Suprapubic skin (tissue), 4 donors: ENCODE measurements around the gene ATXN2. TPM values are rescaled to one million over a fixed set of nuclear protein-coding genes. Genes with fewer than 3 reads are reported as not detected.
"Not testable (repeated sequence)": the region's sequence is repeated elsewhere in the genome, so short reads cannot be mapped to it uniquely, and the experiment has no call there.

Source experiments
- DNase-seq, 2 donors: peaks; one replicate each; pipeline ENCODE4 v3.0.0-alpha.2; 2019; ENCODE audit warnings: low spot score in 2 of 2
- H3K27ac ChIP-seq: fragments of 200-600 bp; sonication (generic); one replicate; pipeline ENCODE4 v1.5.1; 2019
- H3K27me3 ChIP-seq: fragments of 200-600 bp; sonication (generic); one replicate; pipeline ENCODE4 v1.5.1; 2019
- H3K36me3 ChIP-seq: fragments of 200-600 bp; sonication (generic); one replicate; pipeline ENCODE4 v1.5.1; 2019
- H3K4me1 ChIP-seq: fragments of 200-600 bp; sonication (generic); one replicate; pipeline ENCODE4 v1.5.1; 2019
- H3K4me3 ChIP-seq: fragments of 200-600 bp; sonication (generic); one replicate; pipeline ENCODE4 v1.5.1; 2019; ENCODE audit warnings: mild to moderate bottlenecking
- H3K9me3 ChIP-seq: fragments of 200-600 bp; sonication (generic); one replicate; pipeline ENCODE4 v1.5.1; 2019
- EP300 ChIP-seq: sonication (generic); formaldehyde crosslinking; IDR thresholded peaks from one replicate; pipeline ENCODE4 v1.6.1; 2017; ENCODE audit warnings: antibody characterized with exemption
- POLR2A ChIP-seq, 2 donors: fragments of 450-650 bp; IDR thresholded peaks; one replicate each; pipeline ENCODE4 v1.6.1; 2017; ENCODE audit warnings: antibody characterized with exemption in 2 of 2, mild to moderate bottlenecking in 2 of 2, moderate library complexity in 2 of 2
- POLR2AphosphoS5 ChIP-seq, 3 donors: sonication (generic); formaldehyde crosslinking; IDR thresholded peaks; one replicate each; pipeline ENCODE4 v1.6.1; 2017; ENCODE audit warnings: antibody characterized with exemption in 3 of 3
- WGBS: methylation state at CpG from one replicate; pipeline ENCODE4 v1.1.5; 2018; 5-methylcytosine and 5-hydroxymethylcytosine counted together
- total RNA-seq, 4 donors: library from RNA; depleted of rRNA; stranded (reverse); fragments of >200 nt; gene quantifications; one replicate each; pipeline ENCODE4 v1.1.0, GENCODE V29; 2016
- TF ChIP-seq, protein P1 (sequence below), 2 donors: fragments of 200-600 bp in 1 of 2; fragments of 450-650 bp in 1 of 2; sonication (generic) in 1 of 2; IDR thresholded peaks; one replicate each; pipeline ENCODE4 v1.5.1; 2016 to 2019; ENCODE audit warnings: antibody characterized with exemption in 2 of 2, mild to moderate bottlenecking in 1 of 2, moderate library complexity in 1 of 2

ATXN2 gene
- total RNA-seq, 4 donors from 2014 or later, result 23.3 to 62.8 (median 35.8) TPM

DNA sequence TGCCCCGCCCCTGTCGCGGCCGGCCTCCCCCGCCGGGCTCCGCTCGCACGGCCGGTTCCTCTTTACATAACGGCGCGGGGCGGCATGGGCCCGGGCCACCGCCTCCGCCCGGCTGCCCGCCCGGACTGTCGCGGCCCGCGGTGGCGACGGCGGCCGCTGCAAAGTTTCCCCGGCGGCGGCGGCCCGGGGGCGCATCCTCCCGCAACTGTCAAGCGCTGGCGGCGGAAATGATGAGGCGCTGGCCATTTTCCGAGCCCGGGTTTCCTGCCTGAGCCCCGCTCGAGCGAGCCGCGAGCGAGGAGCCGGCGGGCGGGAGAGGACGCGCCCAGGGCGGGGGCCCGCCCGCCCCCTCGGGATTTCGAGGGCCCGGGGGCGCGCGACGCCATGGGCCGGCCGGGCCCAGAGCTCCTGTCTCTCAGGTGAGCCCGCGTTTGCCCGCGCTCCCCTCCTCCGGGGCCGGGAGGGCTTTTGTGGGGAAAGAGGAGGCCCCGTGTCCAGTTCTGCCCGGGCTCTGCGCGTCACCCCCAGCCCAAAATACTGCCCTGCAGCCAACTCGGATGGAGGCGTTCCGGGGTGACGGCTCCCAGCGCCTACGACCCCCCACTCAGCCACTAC, 193.1 kb downstream of the ATXN2 start, which contains the start of gene SH2B3:
Gene SH2B3, plus strand, starts transcription at position 65 of the 615 bp plus-strand sequence. CDS start 12,223 bp downstream, outside the sequence.
- Histone ChIP-seq H3K4me1 (peaks cover 74% of the 10 kb centered on the region), H3K9me3 (no peaks in the 10 kb centered on the region), H3K27ac (peak within 1 kb of the TSS; percentile 86), H3K4me3 (peak within 1 kb of the TSS; percentile 75), H3K27me3 (no peaks in the 10 kb centered on the region), H3K36me3 (no peaks in the 10 kb centered on the region)
- WGBS, result 1% methylated on average over 32 of the region's 80 CpGs
- DNase-seq, result peak in 1 of 2 donors; percentile 87
- TF ChIP-seq EP300 (no peak), POLR2A (IDR thresholded peaks at IDR 0.05) (peak in 1 of 2 donors; percentile 71)

DNA sequence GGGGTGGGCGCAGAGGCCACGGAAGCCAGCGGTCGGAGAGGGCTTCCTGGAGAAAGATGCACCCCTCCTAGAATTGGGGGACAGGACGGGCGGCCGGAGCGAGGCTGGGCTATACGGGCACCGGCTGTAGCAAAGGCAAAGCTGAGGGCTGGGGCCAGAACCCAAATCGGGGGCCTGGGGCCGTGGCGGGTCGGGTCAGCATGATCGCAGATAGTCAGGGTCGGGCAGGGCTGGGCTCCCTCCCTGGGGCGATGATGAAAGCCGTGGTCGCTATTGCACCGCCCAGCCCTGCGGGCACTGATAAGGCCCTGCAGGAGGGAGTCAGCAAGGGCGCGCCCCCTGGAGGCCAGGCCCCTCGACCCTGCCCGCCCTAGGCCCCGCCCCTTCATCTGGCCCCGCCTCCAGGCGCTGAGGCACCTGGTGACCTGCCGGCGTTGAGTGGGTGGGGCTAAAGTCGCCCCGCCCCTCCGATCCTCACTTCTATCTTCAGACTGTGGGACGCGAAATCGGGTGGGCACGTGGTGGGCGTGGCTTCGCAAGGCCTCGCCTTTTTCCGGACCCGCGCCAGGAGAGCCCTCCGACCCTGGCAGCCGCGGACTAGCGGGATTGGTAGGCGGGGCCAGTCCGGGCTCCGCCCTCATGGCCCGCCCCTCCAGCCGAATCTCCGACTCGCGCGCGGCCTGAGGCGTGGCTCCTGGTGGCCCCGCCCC, 193.8 kb downstream of the ATXN2 start:
- H3K4me3 ChIP-seq, result peak overlapping the region; percentile 75

DNA sequence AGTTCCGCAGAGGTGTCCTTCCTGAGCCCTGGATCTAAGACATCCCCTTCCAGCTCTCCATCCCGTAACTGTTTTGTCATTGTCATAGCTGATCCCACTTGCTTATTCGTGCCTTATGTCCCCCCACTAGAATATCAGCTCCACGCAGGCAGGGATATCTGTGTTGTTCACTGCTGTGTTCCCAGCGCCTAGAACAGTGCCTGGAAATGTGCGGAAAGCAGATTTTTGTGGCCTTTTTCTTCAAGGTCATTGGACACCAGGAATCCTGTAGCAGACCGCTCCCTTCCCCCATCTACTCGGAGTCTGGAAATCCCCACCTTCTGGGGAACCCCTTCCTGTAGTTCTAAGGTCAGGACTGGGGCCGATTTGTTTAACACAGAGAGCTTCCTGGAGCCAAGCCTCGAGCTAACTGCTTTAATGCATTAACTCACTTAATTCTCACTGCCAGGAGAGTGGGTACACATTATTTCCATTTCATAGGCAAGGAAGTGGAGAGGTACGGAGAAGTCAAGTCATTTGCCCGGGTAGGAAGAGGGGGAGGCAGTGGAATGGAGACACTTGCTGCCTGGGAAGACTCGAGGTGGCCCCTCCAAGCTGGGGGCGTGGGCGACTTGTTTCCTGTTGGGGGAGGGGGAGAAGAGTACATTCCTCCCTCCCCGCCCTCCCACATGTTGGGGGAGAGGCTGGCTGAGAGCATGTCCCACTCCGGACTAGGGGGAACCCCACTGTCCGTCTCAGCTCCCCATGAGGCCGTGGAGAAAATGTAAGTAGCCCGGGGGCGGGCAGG, 194.6 kb downstream of the ATXN2 start:
- no peaks in the 10 kb centered on the region for H3K36me3 ChIP-seq
- H3K9me3 ChIP-seq, result no peaks in the 10 kb centered on the region
- no peaks in the 10 kb centered on the region for H3K27me3 ChIP-seq
- H3K4me3 ChIP-seq, result peak overlapping the region; percentile 75
- whole genome bisulfite sequencing, result 43% methylated on average over 19 of the region's 21 CpGs
- DNase-seq, result no peak
- TF ChIP-seq, protein P1, sequence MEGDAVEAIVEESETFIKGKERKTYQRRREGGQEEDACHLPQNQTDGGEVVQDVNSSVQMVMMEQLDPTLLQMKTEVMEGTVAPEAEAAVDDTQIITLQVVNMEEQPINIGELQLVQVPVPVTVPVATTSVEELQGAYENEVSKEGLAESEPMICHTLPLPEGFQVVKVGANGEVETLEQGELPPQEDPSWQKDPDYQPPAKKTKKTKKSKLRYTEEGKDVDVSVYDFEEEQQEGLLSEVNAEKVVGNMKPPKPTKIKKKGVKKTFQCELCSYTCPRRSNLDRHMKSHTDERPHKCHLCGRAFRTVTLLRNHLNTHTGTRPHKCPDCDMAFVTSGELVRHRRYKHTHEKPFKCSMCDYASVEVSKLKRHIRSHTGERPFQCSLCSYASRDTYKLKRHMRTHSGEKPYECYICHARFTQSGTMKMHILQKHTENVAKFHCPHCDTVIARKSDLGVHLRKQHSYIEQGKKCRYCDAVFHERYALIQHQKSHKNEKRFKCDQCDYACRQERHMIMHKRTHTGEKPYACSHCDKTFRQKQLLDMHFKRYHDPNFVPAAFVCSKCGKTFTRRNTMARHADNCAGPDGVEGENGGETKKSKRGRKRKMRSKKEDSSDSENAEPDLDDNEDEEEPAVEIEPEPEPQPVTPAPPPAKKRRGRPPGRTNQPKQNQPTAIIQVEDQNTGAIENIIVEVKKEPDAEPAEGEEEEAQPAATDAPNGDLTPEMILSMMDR (IDR thresholded peaks at IDR 0.05), result no peak
- TF ChIP-seq EP300 (no peak), POLR2AphosphoS5 (IDR thresholded peaks at IDR 0.05) (no peak), POLR2A (IDR thresholded peaks at IDR 0.05) (no peak)
- peaks cover 60% of the 10 kb centered on the region for H3K4me1 ChIP-seq
- peak overlapping the region; percentile 69 for H3K27ac ChIP-seq

More for the DNA sequence above, 193.8 kb downstream of the ATXN2 start:
- WGBS, result 7% methylated on average over 27 of the region's 59 CpGs
- no peaks in the 10 kb centered on the region for H3K9me3 ChIP-seq
- peak; percentile 95 to 97 for DNase-seq
- peak in 1 of 3 donors; percentile 39 for TF ChIP-seq POLR2AphosphoS5 (IDR thresholded peaks at IDR 0.05)
- no peak for TF ChIP-seq EP300
- TF ChIP-seq, protein P1 (IDR thresholded peaks at IDR 0.05), result peak; percentile 4 to 58
- no peak for TF ChIP-seq POLR2A (IDR thresholded peaks at IDR 0.05)
- H3K4me1 ChIP-seq, result peaks cover 67% of the 10 kb centered on the region
- H3K27me3 ChIP-seq, result no peaks in the 10 kb centered on the region
- H3K36me3 ChIP-seq, result no peaks in the 10 kb centered on the region
- peak overlapping the region; percentile 86 for H3K27ac ChIP-seq

DNA sequence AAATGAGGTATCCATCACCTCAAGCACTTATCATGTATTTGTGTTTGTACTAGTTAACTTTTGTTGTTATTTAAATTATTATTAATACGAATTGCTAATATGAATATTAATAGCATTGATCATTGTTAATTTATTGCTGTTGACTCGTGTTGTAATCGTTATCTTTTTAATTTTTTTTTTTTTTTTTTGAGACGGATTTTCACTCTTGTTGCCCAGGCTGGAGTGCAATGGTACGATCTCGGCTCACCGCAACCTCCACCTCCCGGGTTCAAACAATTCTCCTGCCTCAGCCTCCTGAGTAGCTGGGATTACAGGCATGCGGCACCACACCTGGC, 196.7 kb downstream of the ATXN2 start:
- Histone ChIP-seq H3K4me1 (peaks cover 42% of the 10 kb centered on the region), H3K4me3 (peak overlapping the region; percentile 17)
- not testable (repeated sequence) for H3K27ac ChIP-seq, DNase-seq, H3K9me3 ChIP-seq, H3K27me3 ChIP-seq, H3K36me3 ChIP-seq
- 73% methylated on average over 9 of the region's 9 CpGs for WGBS

Other genes starting within 250 kb of the ATXN2 start
- gene PHETA1, start 230.2 kb downstream of the ATXN2 start, total RNA-seq, result 10 to 100 TPM; 15.9 to 25.7 (median 23.2) TPM
- 1 to 10 TPM; 3.4 to 7.1 (median 4.2) TPM for gene SH2B3, start 193.4 kb downstream of the ATXN2 start, total RNA-seq
- gene BRAP, start 86.6 kb upstream of the ATXN2 start, total RNA-seq, result 10 to 100 TPM; 15.8 to 21.8 (median 19.3) TPM
- gene ACAD10, start 86.7 kb upstream of the ATXN2 start, total RNA-seq, result 10 to 100 TPM; 22.8 to 75.7 (median 26.5) TPM
- gene ALDH2, start 167.6 kb upstream of the ATXN2 start, total RNA-seq, result 100 to 1,000 TPM; 111 to 156 (median 130) TPM
- 10 to 100 TPM; 38.9 to 69.7 (median 58.6) TPM for gene MAPKAPK5, start 242.9 kb upstream of the ATXN2 start, total RNA-seq